Measurements from ENCODE around the gene WNT4.

DNA sequence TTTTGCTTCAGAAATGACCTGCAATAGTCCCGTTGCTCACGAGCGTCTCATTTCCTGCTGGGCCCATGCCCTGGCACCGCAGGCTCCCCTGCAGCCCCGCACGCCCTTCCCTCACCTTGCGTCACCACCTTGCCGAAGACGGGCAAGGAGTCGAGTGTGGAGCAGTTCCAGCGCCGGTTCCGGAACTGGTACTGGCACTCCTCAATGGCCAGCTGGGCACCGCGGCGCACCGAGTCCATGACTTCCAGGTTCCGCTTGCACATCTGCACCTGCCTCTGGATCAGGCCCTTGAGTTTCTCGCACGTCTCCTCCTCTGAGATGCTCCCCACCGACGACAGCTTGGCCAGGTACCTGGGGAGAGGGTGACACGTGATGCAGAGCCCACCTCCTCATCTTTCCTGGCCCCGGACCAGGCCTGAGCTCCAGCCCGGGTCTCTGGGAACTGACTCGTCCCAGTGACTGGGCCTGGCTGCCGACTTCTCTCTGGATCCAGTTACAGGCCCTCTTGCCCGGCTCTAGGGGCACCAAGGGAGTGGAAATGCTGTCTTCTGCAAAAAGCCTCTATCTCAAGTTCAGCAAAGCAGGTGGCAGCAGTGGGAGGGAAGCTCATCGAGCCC, 13.3 kb downstream of the WNT4 start:
- no peak for TF ChIP-seq CTCF (IDR thresholded peaks at IDR 0.05 in 4 of 5, conservative IDR thresholded peaks at IDR 0.05 in 1 of 5)
- no peak for TF ChIP-seq POLR2A (IDR thresholded peaks at IDR 0.05)

All from gastrocnemius medialis (tissue), 4 donors.